HepG2 (cell line): ENCODE measurements around the gene PMVK. TPM values are rescaled to one million over a fixed set of nuclear protein-coding genes. Genes with fewer than 3 reads are reported as not detected.
A peak's percentile ranks its signal among the peaks of the same experiment; 100 is the strongest.

Experiments
- CEBPG ChIP-seq: IDR thresholded peaks from 2 replicates; pipeline ENCODE4 v1.6.1; 2016
- ERF ChIP-seq: IDR thresholded peaks from 2 replicates; pipeline ENCODE4 v1.6.1; 2018; ENCODE audit warnings: missing biosample characterization, missing genetic modification reagents
- HNF4A ChIP-seq: sonication (generic); formaldehyde crosslinking; IDR thresholded peaks from 2 replicates; pipeline ENCODE4 v1.4.0; 2020; ENCODE audit warnings: missing genetic modification reagents
- MIER2 ChIP-seq: IDR thresholded peaks from 2 replicates; pipeline ENCODE4 v1.6.1; 2016; ENCODE audit warnings: missing biosample characterization, missing genetic modification reagents
- SOX5 ChIP-seq: IDR thresholded peaks from 2 replicates; pipeline ENCODE4 v1.6.1; 2016; ENCODE audit warnings: borderline replicate concordance
- SOX6 ChIP-seq, 2 experiments: fragments of 450-650 bp in 1 of 2; sonication (generic) in 1 of 2; formaldehyde crosslinking in 1 of 2; IDR thresholded peaks; 2 replicates each; pipeline versions ENCODE4 v1.4.0 to v1.6.1; 2017 to 2020; ENCODE audit warnings: antibody characterized with exemption in 1 of 2, mild to moderate bottlenecking in 1 of 2, missing genetic modification reagents in 1 of 2
- TBX2 ChIP-seq: sonication (generic); formaldehyde crosslinking; IDR thresholded peaks from 2 replicates; pipeline ENCODE4 v1.5.0; 2020; ENCODE audit warnings: missing genetic modification reagents, mild to moderate bottlenecking, borderline replicate concordance
- ZBTB25 ChIP-seq: IDR thresholded peaks from 2 replicates; pipeline ENCODE4 v1.6.1; 2018; ENCODE audit warnings: missing genetic modification reagents
- ZFY ChIP-seq: sonication (generic); formaldehyde crosslinking; IDR thresholded peaks from 2 replicates; pipeline ENCODE4 v1.4.0; 2020; ENCODE audit warnings: missing genetic modification reagents
- ZNF275 ChIP-seq: sonication (generic); formaldehyde crosslinking; IDR thresholded peaks from 2 replicates; pipeline ENCODE4 v1.8.0; 2022; ENCODE audit warnings: missing genetic modification reagents, mild to moderate bottlenecking, inconsistent platforms, borderline replicate concordance
- ZNF616 ChIP-seq: sonication (generic); formaldehyde crosslinking; IDR thresholded peaks from 2 replicates; pipeline ENCODE4 v1.5.0; 2020; ENCODE audit warnings: low read depth, mild to moderate bottlenecking, missing genetic modification reagents
- ZSCAN30 ChIP-seq: sonication (generic); formaldehyde crosslinking; IDR thresholded peaks from 2 replicates; pipeline ENCODE4 v1.5.0; 2020; ENCODE audit warnings: mild to moderate bottlenecking, missing genetic modification reagents
- polyA plus RNA-seq, 8 experiments: library from polyadenylated mRNA; depleted of rRNA in 3 of 8; stranded (reverse) in 7 of 8; unstranded in 1 of 8; fragments of >200 nt; fragmentation: Illumina TruSeq in 4 of 8; extraction: Trizol in 4 of 8; gene quantifications; 2 replicates each; pipeline versions ENCODE4 v1.2.1 to v1.2.3, GENCODE V29; 2011 to 2016; ENCODE audit warnings: low read depth in 4 of 8, missing spikeins in 1 of 8, mixed read lengths in 1 of 8; ENCODE audit not compliant: insufficient read depth in 1 of 8
- total RNA-seq, 5 experiments: library from RNA; depleted of rRNA; stranded (reverse); fragments of >200 nt; fragmentation: Illumina TruSeq; extraction: Trizol; gene quantifications; 2 replicates each; pipeline ENCODE4 v1.2.3, GENCODE V29; 2016; ENCODE audit warnings: low read depth in 1 of 5
- TF ChIP-seq, protein P1 (sequence below): sonication (generic); formaldehyde crosslinking; IDR thresholded peaks from 2 replicates; pipeline ENCODE4 v1.5.0; 2020; ENCODE audit warnings: mild to moderate bottlenecking, missing genetic modification reagents, borderline replicate concordance
- TF ChIP-seq, protein P2 (sequence below): sonication (generic); formaldehyde crosslinking; IDR thresholded peaks from 2 replicates; pipeline ENCODE4 v1.8.1; 2023; ENCODE audit warnings: missing genetic modification reagents, mild to moderate bottlenecking, borderline replicate concordance
- TF ChIP-seq, protein P3 (sequence below): sonication (generic); formaldehyde crosslinking; IDR thresholded peaks from 2 replicates; pipeline ENCODE4 v1.8.0; 2022; ENCODE audit warnings: mild to moderate bottlenecking, missing genetic modification reagents; ENCODE audit not compliant: insufficient replicate concordance
- TF ChIP-seq, protein P4 (sequence below): sonication (generic); formaldehyde crosslinking; conservative IDR thresholded peaks from 2 replicates; pipeline ENCODE4 v1.4.0; 2020; ENCODE audit warnings: missing genetic modification reagents

Gene PMVK
- total and polyA plus RNA-seq, 2 of the 13 experiments (the other 11 are each of a cell fraction or from before 2014, with no cell fraction given): 3.9 to 12.6 TPM

DNA sequence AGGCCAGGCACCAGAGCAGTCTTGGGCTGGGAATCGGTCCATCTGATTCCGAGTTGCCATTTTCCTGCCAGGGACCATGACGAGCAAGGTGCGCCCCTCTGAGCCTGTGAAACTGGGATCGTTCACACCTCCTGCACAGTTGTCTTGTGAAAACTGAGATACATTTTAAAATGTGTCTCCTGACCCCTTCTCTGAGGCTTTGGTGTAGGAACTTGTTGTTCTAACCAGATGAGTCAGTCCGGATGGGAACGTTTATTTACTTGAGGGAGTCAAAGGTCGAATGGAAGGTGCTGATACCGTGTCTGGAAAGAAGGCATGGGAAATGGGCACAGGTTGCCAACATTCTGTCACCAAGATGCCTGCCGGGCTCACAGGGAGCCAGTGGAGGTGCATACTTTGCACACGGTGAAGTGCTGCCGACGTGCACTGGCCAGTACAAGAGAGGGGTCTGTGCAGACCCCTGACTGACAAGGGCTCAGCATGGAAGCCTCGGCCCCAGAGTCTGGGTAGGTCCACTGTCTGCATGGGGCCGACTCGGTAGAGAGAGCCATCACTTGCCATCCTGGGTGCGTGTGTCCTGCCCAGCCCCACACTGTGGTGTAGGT, 59.0 kb downstream of the PMVK start (continued):
- TF ChIP-seq, protein P1, sequence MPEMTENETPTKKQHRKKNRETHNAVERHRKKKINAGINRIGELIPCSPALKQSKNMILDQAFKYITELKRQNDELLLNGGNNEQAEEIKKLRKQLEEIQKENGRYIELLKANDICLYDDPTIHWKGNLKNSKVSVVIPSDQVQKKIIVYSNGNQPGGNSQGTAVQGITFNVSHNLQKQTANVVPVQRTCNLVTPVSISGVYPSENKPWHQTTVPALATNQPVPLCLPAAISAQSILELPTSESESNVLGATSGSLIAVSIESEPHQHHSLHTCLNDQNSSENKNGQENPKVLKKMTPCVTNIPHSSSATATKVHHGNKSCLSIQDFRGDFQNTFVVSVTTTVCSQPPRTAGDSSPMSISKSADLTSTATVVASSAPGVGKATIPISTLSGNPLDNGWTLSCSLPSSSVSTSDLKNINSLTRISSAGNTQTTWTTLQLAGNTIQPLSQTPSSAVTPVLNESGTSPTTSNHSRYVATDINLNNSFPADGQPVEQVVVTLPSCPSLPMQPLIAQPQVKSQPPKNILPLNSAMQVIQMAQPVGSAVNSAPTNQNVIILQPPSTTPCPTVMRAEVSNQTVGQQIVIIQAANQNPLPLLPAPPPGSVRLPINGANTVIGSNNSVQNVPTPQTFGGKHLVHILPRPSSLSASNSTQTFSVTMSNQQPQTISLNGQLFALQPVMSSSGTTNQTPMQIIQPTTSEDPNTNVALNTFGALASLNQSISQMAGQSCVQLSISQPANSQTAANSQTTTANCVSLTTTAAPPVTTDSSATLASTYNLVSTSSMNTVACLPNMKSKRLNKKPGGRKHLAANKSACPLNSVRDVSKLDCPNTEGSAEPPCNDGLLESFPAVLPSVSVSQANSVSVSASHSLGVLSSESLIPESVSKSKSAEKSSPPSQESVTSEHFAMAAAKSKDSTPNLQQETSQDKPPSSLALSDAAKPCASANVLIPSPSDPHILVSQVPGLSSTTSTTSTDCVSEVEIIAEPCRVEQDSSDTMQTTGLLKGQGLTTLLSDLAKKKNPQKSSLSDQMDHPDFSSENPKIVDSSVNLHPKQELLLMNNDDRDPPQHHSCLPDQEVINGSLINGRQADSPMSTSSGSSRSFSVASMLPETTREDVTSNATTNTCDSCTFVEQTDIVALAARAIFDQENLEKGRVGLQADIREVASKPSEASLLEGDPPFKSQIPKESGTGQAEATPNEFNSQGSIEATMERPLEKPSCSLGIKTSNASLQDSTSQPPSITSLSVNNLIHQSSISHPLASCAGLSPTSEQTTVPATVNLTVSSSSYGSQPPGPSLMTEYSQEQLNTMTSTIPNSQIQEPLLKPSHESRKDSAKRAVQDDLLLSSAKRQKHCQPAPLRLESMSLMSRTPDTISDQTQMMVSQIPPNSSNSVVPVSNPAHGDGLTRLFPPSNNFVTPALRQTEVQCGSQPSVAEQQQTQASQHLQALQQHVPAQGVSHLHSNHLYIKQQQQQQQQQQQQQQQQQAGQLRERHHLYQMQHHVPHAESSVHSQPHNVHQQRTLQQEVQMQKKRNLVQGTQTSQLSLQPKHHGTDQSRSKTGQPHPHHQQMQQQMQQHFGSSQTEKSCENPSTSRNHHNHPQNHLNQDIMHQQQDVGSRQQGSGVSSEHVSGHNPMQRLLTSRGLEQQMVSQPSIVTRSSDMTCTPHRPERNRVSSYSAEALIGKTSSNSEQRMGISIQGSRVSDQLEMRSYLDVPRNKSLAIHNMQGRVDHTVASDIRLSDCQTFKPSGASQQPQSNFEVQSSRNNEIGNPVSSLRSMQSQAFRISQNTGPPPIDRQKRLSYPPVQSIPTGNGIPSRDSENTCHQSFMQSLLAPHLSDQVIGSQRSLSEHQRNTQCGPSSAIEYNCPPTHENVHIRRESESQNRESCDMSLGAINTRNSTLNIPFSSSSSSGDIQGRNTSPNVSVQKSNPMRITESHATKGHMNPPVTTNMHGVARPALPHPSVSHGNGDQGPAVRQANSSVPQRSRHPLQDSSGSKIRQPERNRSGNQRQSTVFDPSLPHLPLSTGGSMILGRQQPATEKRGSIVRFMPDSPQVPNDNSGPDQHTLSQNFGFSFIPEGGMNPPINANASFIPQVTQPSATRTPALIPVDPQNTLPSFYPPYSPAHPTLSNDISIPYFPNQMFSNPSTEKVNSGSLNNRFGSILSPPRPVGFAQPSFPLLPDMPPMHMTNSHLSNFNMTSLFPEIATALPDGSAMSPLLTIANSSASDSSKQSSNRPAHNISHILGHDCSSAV: no peak
- TF ChIP-seq ERF (no peak), MIER2 (CRISPR knock-in tag) (no peak), ZNF616 (CRISPR knock-in tag) (no peak), ZBTB25 (CRISPR knock-in tag) (no peak), ZFY (CRISPR knock-in tag) (no peak), TBX2 (CRISPR knock-in tag) (peak; percentile 95), ZSCAN30 (CRISPR knock-in tag) (no peak), SOX6 (IDR thresholded peaks at IDR 0.05) (no peak), SOX6 (CRISPR knock-in tag; IDR thresholded peaks at IDR 0.05) (peak; percentile 51), SOX5 (peak; percentile 39; the same call in 1 of the 2 replicates), HNF4A (CRISPR knock-in tag) (peak; percentile 88), ZNF275 (no peak), CEBPG (CRISPR knock-in tag) (no peak)
- TF ChIP-seq, protein P2, sequence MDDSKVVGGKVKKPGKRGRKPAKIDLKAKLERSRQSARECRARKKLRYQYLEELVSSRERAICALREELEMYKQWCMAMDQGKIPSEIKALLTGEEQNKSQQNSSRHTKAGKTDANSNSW (CRISPR knock-in tag): no peak
- TF ChIP-seq, protein P3, sequence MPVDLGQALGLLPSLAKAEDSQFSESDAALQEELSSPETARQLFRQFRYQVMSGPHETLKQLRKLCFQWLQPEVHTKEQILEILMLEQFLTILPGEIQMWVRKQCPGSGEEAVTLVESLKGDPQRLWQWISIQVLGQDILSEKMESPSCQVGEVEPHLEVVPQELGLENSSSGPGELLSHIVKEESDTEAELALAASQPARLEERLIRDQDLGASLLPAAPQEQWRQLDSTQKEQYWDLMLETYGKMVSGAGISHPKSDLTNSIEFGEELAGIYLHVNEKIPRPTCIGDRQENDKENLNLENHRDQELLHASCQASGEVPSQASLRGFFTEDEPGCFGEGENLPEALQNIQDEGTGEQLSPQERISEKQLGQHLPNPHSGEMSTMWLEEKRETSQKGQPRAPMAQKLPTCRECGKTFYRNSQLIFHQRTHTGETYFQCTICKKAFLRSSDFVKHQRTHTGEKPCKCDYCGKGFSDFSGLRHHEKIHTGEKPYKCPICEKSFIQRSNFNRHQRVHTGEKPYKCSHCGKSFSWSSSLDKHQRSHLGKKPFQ (CRISPR knock-in tag): peak; percentile 68
- TF ChIP-seq, protein P4, sequence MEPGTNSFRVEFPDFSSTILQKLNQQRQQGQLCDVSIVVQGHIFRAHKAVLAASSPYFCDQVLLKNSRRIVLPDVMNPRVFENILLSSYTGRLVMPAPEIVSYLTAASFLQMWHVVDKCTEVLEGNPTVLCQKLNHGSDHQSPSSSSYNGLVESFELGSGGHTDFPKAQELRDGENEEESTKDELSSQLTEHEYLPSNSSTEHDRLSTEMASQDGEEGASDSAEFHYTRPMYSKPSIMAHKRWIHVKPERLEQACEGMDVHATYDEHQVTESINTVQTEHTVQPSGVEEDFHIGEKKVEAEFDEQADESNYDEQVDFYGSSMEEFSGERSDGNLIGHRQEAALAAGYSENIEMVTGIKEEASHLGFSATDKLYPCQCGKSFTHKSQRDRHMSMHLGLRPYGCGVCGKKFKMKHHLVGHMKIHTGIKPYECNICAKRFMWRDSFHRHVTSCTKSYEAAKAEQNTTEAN (CRISPR knock-in tag): no peak
